AG09309 (cell line): ENCODE results near the gene SLC29A3.

ENCODE experiments used
- DNase-seq: peaks from one replicate; pipeline ENCODE4 v3.0.0-alpha.2; 2010; ENCODE audit warnings: low read depth
- H3K4me3 ChIP-seq: 2 replicates; pipeline ENCODE4 v1.5.1; 2011; ENCODE audit warnings: mild to moderate bottlenecking, low read depth, low read length, moderate library complexity; ENCODE audit not compliant: control insufficient read depth
- TF ChIP-seq, protein P1 (sequence below): IDR thresholded peaks from 2 replicates; pipeline ENCODE4 v1.5.1; 2011; ENCODE audit warnings: mild to moderate bottlenecking, low read depth, low read length, inconsistent platforms; ENCODE audit not compliant: insufficient read depth, control insufficient read depth; ENCODE audit errors: missing control alignments

Gene SLC29A3

DNA sequence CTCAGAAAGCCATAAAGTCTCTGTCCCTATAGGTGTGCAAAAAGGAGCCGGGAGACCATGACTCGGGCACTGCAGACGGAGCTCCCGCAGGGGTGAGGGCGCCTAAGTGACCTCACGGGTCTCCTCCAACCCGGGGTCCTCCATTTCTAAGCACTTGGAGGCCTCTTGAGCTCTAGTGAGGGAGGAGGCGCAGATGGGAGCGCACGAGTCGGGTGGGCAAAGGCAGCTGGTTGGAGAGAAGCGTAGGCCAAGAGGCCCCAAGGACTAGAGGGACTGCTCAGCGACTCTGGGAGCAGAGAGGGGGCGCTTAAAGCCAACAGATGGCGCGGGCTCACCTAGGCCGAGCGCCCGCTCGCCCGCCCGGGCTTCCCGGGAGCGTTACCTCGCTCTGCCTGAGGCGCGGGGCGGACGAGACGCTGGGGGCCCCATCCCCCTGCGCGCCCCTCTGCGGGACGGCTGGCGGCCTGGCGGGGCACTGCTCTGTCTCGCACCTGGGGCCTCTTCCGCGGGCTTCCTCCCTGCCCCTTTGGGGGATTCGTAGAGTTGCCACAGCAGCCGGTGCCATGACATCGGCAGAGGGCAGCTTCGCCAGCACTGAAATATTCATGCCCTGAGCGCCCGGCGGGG lies 77.1 kb downstream of the SLC29A3 start:
- DNase-seq = no peak
- H3K4me3 ChIP-seq = no peak overlapping the region
- TF ChIP-seq, protein P1, sequence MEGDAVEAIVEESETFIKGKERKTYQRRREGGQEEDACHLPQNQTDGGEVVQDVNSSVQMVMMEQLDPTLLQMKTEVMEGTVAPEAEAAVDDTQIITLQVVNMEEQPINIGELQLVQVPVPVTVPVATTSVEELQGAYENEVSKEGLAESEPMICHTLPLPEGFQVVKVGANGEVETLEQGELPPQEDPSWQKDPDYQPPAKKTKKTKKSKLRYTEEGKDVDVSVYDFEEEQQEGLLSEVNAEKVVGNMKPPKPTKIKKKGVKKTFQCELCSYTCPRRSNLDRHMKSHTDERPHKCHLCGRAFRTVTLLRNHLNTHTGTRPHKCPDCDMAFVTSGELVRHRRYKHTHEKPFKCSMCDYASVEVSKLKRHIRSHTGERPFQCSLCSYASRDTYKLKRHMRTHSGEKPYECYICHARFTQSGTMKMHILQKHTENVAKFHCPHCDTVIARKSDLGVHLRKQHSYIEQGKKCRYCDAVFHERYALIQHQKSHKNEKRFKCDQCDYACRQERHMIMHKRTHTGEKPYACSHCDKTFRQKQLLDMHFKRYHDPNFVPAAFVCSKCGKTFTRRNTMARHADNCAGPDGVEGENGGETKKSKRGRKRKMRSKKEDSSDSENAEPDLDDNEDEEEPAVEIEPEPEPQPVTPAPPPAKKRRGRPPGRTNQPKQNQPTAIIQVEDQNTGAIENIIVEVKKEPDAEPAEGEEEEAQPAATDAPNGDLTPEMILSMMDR = peak; percentile 3

DNA sequence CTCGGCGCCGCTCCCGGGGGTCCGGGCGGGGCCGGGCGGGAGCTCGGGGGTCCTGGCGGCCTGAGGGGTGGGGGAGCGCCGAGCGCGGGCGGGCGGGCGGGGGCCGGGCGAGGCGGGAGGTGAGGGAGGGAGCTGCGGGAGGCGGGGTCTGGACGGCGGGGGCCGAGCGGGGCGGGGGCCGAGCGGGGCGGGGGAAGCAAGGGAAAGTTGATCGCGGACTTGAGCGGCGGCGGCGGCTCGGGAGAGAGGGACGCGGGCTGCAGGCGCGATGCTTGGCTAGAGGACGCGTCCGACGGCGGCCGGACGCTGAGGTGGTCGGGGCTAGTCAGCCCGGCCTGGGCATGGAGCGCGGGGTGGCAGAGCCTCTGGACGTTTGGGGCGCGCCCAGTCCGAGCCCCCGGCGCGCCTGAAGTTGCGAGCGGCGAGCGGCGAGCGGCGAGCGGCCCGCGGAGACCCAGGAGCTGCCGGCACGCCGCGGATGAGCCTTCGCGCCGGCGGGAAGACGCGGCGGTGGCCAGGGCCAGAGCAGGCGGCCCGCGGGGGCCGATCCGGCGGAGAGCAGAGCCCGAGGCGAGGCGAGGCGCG lies 77.7 kb downstream of the SLC29A3 start, which contains the start of gene CDH23:
Gene CDH23 (plus strand): TSS at position 210 of the 585 bp plus-strand sequence. CDS start 42,912 bp downstream, outside the sequence.
- H3K4me3 ChIP-seq = no peak within 1 kb of the TSS
- DNase-seq = no peak
- TF ChIP-seq, protein P1 = no peak

DNA sequence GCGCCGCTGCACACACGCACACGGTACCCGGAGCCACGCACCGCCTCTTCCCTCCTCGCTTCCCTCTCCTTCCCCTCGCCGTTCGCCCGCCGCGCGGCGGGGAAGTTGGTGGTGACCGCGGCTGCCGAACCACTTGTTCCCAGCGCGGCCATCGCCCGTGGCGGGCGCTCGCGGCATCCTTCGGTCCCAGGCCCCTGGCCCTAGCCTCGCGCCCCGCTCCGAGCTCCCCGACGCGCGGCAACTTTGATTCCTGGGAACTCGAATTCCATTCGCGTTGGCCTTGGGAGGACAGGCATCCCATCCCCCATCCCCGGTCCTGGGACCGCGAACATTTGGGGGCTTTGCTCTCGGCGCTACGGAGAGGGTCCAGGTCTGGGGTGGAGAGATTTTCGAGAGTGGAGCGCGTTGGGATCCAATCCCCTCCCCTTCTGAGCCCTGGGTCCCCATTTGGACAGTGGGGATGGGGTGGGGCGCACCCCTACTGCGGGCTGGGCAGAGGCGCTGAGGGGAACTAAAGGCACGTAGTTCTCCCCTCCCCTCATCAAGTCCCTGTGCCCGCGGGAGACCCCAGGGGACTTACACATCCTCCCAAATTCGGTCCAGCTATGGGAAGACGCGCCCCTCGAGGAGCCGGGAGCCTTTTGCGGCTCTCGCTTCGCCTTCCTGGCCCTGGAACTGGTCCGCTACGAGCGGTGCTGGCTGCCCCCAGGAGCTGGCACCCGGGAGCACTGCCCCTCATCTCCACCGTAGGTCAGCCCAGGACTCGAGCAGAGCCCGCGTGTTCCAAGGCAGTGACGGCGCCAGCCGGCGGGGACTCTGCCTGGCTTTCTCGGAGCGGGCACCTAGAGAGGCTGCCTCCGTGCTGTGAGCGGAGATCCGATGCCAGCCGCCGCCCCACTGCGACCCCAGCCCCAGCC lies 78.5 kb downstream of the SLC29A3 start:
- DNase-seq = no peak
- no peak overlapping the region for H3K4me3 ChIP-seq

DNA sequence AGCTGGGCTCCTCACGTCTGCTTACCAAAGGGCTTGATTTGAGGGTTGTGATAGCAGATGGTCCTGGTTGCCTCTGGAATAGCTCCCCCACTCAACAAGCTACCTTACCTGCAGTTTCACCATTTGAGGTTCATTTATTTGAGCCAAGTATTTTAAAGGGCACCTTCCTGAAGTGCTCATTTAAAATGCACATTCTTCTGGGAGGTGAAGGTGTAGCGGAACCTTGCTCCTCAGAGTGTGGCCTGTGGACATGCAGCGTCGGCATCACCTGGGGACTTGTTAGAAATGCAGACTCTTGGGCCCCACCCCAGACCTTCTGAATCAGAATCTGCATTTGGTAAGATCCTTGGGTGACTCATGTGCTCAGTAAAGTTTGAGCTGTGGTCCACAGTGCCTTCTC lies 79.9 kb downstream of the SLC29A3 start:
- TF ChIP-seq, protein P1 = no peak
- no peak for DNase-seq
- H3K4me3 ChIP-seq = no peak overlapping the region

More for the DNA sequence above, 78.5 kb downstream of the SLC29A3 start:
- TF ChIP-seq, protein P1 = no peak

DNA sequence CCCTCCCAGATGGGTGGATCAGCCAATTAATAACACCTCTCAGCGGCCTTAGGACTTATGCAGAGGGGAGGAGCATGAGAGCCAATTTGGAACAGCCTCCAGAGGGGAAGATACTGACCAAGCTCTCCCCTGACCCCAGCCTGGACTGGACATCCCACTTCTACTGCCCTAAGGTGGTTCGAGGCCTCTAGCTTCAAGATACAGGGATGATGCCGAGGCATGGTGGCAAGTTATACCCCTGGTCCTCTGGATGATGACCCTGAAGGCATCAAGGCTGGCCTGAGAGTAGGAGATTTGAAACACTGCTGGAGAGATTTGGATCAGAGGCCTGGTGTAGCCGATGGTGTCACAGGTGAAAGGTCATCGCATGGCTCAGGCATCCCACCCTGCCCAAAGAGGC lies 80.9 kb downstream of the SLC29A3 start:
- TF ChIP-seq, protein P1 = no peak
- no peak for DNase-seq
- H3K4me3 ChIP-seq = no peak overlapping the region

DNA sequence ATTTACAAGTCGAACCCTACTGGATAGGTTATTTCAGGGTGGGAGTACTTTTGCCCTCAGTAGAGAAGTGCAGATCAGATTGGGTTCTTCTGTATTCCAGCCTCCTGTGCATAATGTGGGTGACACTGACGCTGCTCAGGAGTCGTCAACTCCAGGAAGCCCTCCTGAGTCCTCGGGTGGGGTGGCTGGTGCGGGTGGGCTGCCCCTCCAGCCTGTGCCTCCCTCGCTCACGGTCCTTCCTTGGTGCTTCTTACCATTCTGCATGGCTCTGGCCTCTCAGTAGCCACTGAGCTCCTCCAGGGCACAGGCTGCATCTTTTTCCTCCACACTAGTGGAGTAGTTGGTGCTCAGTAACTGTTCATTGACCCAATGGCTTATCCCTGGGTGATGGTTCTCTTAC lies 82.0 kb downstream of the SLC29A3 start:
- no peak for DNase-seq
- no peak overlapping the region for H3K4me3 ChIP-seq
- TF ChIP-seq, protein P1 = no peak
